H1 (cell line): ENCODE measurements around the gene RAB7B. TPM values are rescaled to one million over a fixed set of nuclear protein-coding genes. Genes with fewer than 3 reads are reported as not detected.

Experiments
- CTCF ChIA-PET: fragments of 300-600 bp; sonication (Branson Sonifier 250); formaldehyde crosslinking; loops from one replicate; lab custom pipeline; 2021; ENCODE audit not compliant: partially characterized antibody; lab: Charles Lee
- POLR2A ChIA-PET: fragments of 300-600 bp; sonication (Branson Sonifier 250); formaldehyde crosslinking; loops from one replicate; lab custom pipeline; 2021; ENCODE audit warnings: inconsistent platforms; ENCODE audit not compliant: partially characterized antibody; lab: Charles Lee
- DNase-seq, 2 experiments: peaks; one replicate each; pipeline versions ENCODE4 v3.0.0 to v3.0.0-alpha.2; 2010 to 2022; ENCODE audit warnings: low spot score in 2 of 2, low read depth in 1 of 2, mixed read lengths in 1 of 2
- FAIRE-seq: peaks from 2 replicates; lab custom pipeline; 2011; peaks lifted over from hg19 to GRCh38; lab: Jason Lieb, UNC
- H2AFZ ChIP-seq: 2 replicates; pipeline ENCODE4 v1.8.1; 2012; ENCODE audit warnings: low read length, inconsistent platforms
- H2AK5ac ChIP-seq: 2 replicates; pipeline ENCODE4 v1.6.1; 2013; ENCODE audit warnings: low read depth, low read length
- H2BK120ac ChIP-seq: replicated peaks from 2 replicates; pipeline ENCODE3; 2013; ENCODE audit warnings: low read depth, low read length, inconsistent platforms
- H2BK12ac ChIP-seq: 2 replicates; pipeline ENCODE4 v1.6.1; 2013; ENCODE audit warnings: low read depth, low read length
- H2BK15ac ChIP-seq: 2 replicates; pipeline ENCODE4 v1.6.1; 2013; ENCODE audit warnings: low read length
- H2BK20ac ChIP-seq: 2 replicates; pipeline ENCODE4 v1.6.1; 2013; ENCODE audit warnings: low read length
- H2BK5ac ChIP-seq: 2 replicates; pipeline ENCODE4 v1.6.1; 2013; ENCODE audit warnings: low read depth, low read length
- H3K14ac ChIP-seq: 2 replicates; pipeline ENCODE4 v1.6.1; 2013; ENCODE audit warnings: inconsistent platforms; ENCODE audit not compliant: insufficient read length
- H3K18ac ChIP-seq: 2 replicates; pipeline ENCODE4 v1.6.1; 2013; ENCODE audit warnings: low read length; ENCODE audit errors: extremely low read depth
- H3K23ac ChIP-seq: 2 replicates; pipeline ENCODE4 v1.6.1; 2013; ENCODE audit warnings: inconsistent platforms; ENCODE audit not compliant: insufficient read length
- H3K23me2 ChIP-seq: 2 replicates; pipeline ENCODE4 v1.6.1; 2013; ENCODE audit warnings: low read depth, low read length
- H3K27ac ChIP-seq: 2 replicates; pipeline ENCODE4 v1.6.1; 2011; ENCODE audit warnings: low read depth, low read length, inconsistent platforms
- H3K27me3 ChIP-seq, 4 experiments: replicated peaks in 1 of 4; 1 replicate in 1 of 4; 2 replicates in 3 of 4; pipeline versions ENCODE4 v1.6.1 to v1.8.1; 2011 to 2013; ENCODE audit warnings: low read length in 3 of 4, mild to moderate bottlenecking in 3 of 4, inconsistent platforms in 2 of 4, mixed read lengths in 2 of 4, moderate library complexity in 1 of 4; ENCODE audit not compliant: control insufficient read depth in 3 of 4, insufficient read depth in 3 of 4; ENCODE audit errors: extremely low read depth in 1 of 4
- H3K36me3 ChIP-seq, 4 experiments: 2 replicates each; pipeline versions ENCODE4 v1.6.1 to v1.8.1; 2011 to 2013; ENCODE audit warnings: mild to moderate bottlenecking in 4 of 4, low read length in 3 of 4, moderate library complexity in 2 of 4, control low read depth in 1 of 4, inconsistent platforms in 1 of 4; ENCODE audit not compliant: insufficient read depth in 4 of 4, control insufficient read depth in 2 of 4
- H3K4ac ChIP-seq: replicated peaks from 2 replicates; pipeline ENCODE3; 2013; ENCODE audit warnings: low read length, low read depth, mixed read lengths, inconsistent platforms; ENCODE audit not compliant: insufficient read length
- H3K4me1 ChIP-seq, 4 experiments: replicated peaks in 1 of 4; 1 replicate in 1 of 4; 2 replicates in 3 of 4; pipeline versions ENCODE4 v1.6.1 to v1.8.1; 2011 to 2013; ENCODE audit warnings: low read length in 3 of 4, inconsistent platforms in 2 of 4, mixed read lengths in 1 of 4; ENCODE audit not compliant: insufficient read depth in 4 of 4, control insufficient read depth in 3 of 4
- H3K4me2 ChIP-seq, 2 experiments: 2 replicates each; pipeline versions ENCODE4 v1.6.1 to v1.8.1; 2011 to 2013; ENCODE audit warnings: low read depth in 2 of 2, low read length in 2 of 2, control low read depth in 1 of 2, inconsistent platforms in 1 of 2, mild to moderate bottlenecking in 1 of 2; ENCODE audit not compliant: insufficient read depth in 1 of 2
- H3K4me3 ChIP-seq, 4 experiments: fragments of 200-600, 300-600 bp in 1 of 4; sonication (generic), shearing (Covaris generic), sonication (Bioruptor Twin) in 1 of 4; 2 replicates each; pipeline versions ENCODE4 v1.5.1 to v1.8.1; 2011 to 2016; ENCODE audit warnings: low read length in 4 of 4, low read depth in 3 of 4, control low read depth in 2 of 4, inconsistent platforms in 2 of 4, mild to moderate bottlenecking in 2 of 4, mixed read lengths in 1 of 4, moderate library complexity in 1 of 4; ENCODE audit not compliant: insufficient read depth in 2 of 4; ENCODE audit errors: extremely low read depth in 1 of 4
- H3K56ac ChIP-seq: replicated peaks from 2 replicates; pipeline ENCODE3; 2013; ENCODE audit warnings: low read depth, mild to moderate bottlenecking, mixed read lengths, low read length, inconsistent platforms; ENCODE audit not compliant: insufficient read length
- H3K79me1 ChIP-seq: 2 replicates; pipeline ENCODE4 v1.6.1; 2013; ENCODE audit warnings: low read depth, low read length, control low read depth
- H3K79me2 ChIP-seq, 2 experiments: 2 replicates each; pipeline versions ENCODE4 v1.6.1 to v1.8.1; 2012 to 2013; ENCODE audit warnings: low read length in 2 of 2, mild to moderate bottlenecking in 2 of 2, inconsistent platforms in 1 of 2; ENCODE audit not compliant: insufficient read depth in 2 of 2, control insufficient read depth in 1 of 2
- H3K9ac ChIP-seq, 4 experiments: replicated peaks in 1 of 4; 1 replicate in 1 of 4; 2 replicates in 3 of 4; pipeline versions ENCODE4 v1.6.1 to v1.8.1; 2011 to 2013; ENCODE audit warnings: low read depth in 3 of 4, low read length in 3 of 4, control low read depth in 2 of 4, mild to moderate bottlenecking in 2 of 4, moderate library complexity in 2 of 4, inconsistent platforms in 1 of 4; ENCODE audit errors: extremely low read depth in 1 of 4
- H3K9me3 ChIP-seq, 2 experiments: 2 replicates each; pipeline versions ENCODE4 v1.6.1 to v1.8.1; 2012 to 2013; ENCODE audit warnings: mild to moderate bottlenecking in 2 of 2, moderate library complexity in 2 of 2, control low read depth in 1 of 2, inconsistent platforms in 1 of 2, low read depth in 1 of 2, low read length in 1 of 2, mixed read lengths in 1 of 2; ENCODE audit not compliant: insufficient read depth in 2 of 2
- H4K20me1 ChIP-seq, 2 experiments: replicated peaks in 1 of 2; 2 replicates each; pipeline versions ENCODE3 to v1.8.1; 2011 to 2013; ENCODE audit warnings: inconsistent platforms in 2 of 2, low read length in 2 of 2, mild to moderate bottlenecking in 1 of 2; ENCODE audit not compliant: insufficient read depth in 2 of 2, control insufficient read depth in 1 of 2
- H4K5ac ChIP-seq: 2 replicates; pipeline ENCODE4 v1.6.1; 2013; ENCODE audit warnings: low read length, low read depth, mixed read lengths, inconsistent platforms; ENCODE audit not compliant: insufficient read length
- H4K8ac ChIP-seq: 2 replicates; pipeline ENCODE4 v1.8.0; 2013; ENCODE audit warnings: mild to moderate bottlenecking, moderate library complexity, low read length, inconsistent platforms; ENCODE audit not compliant: insufficient read depth; ENCODE audit errors: extremely low read depth
- H4K91ac ChIP-seq: replicated peaks from 2 replicates; pipeline ENCODE3; 2013; ENCODE audit warnings: low read length, mixed read lengths, inconsistent platforms; ENCODE audit not compliant: insufficient read length
- BACH1 ChIP-seq: IDR thresholded peaks from 2 replicates; pipeline ENCODE4 v1.6.1; 2012; ENCODE audit warnings: low read length, improper control_type of control experiment
- JUN ChIP-seq: IDR thresholded peaks from 2 replicates; pipeline ENCODE4 v1.6.1; 2011; ENCODE audit warnings: low read depth, mild to moderate bottlenecking, improper control_type of control experiment, low read length
- POLR2A ChIP-seq, 2 experiments: IDR thresholded peaks; 1 replicate in 1 of 2; 2 replicates in 1 of 2; pipeline ENCODE4 v1.6.1; 2011; ENCODE audit warnings: low read depth in 2 of 2, low read length in 2 of 2, mild to moderate bottlenecking in 2 of 2; ENCODE audit errors: control extremely low read depth in 1 of 2
- RBBP5 ChIP-seq: IDR thresholded peaks from 2 replicates; pipeline ENCODE4 v1.7.1; 2012; ENCODE audit warnings: low read depth, mild to moderate bottlenecking, inconsistent platforms, low read length, moderate library complexity, borderline replicate concordance
- TBP ChIP-seq: IDR thresholded peaks from 2 replicates; pipeline ENCODE4 v1.6.1; 2011; ENCODE audit warnings: low read depth, low read length, improper control_type of control experiment
- ZNF274 ChIP-seq: IDR thresholded peaks from 2 replicates; pipeline ENCODE4 v1.7.0; 2012; ENCODE audit warnings: low read length, borderline replicate concordance; ENCODE audit errors: extremely low read depth
- WGBS, 2 experiments: shearing (Covaris generic) in 1 of 2; methylation state at CpG; one replicate each; pipeline versions ENCODE4 v1.1.6 to v1.1.7; 2013 to 2015; ENCODE audit warnings: low lambda C conversion rate in 2 of 2, mixed read lengths in 2 of 2, inconsistent platforms in 1 of 2, low coverage in 1 of 2, missing lambda C conversion rate in 1 of 2; ENCODE audit not compliant: insufficient replicate concordance in 2 of 2, insufficient coverage in 1 of 2, insufficient read length in 1 of 2; ENCODE audit errors: extremely low coverage in 1 of 2, missing lambda C conversion rate in 1 of 2; 5-methylcytosine and 5-hydroxymethylcytosine counted together
- polyA plus RNA-seq, 7 experiments: library from polyadenylated mRNA; depleted of rRNA in 3 of 7; stranded (reverse) in 5 of 7; unstranded in 2 of 7; fragments of >200 nt in 5 of 7; fragments of 200-250 nt in 2 of 7; gene quantifications; 1 replicate in 5 of 7; 2 replicates in 1 of 7; 4 replicates in 1 of 7; pipeline versions ENCODE4 v1.2.1 to v1.2.3, GENCODE V29; 2011 to 2013; ENCODE audit warnings: missing spikeins in 2 of 7, mixed read lengths in 2 of 7
- total RNA-seq: library from RNA; stranded (reverse); fragmentation: NEBNext Ultra II Directional; extraction: Animal tissue kit (Norgen Biotek cat#: 25700); gene quantifications from 2 replicates; pipeline ENCODE4 v1.2.1, GENCODE V29; 2021

The RAB7B gene
- total and polyA plus RNA-seq, 2 of the 8 experiments (the other 6 are each of a cell fraction or from before 2014, with no cell fraction given) = 0.05 TPM; not detected in 1

DNA sequence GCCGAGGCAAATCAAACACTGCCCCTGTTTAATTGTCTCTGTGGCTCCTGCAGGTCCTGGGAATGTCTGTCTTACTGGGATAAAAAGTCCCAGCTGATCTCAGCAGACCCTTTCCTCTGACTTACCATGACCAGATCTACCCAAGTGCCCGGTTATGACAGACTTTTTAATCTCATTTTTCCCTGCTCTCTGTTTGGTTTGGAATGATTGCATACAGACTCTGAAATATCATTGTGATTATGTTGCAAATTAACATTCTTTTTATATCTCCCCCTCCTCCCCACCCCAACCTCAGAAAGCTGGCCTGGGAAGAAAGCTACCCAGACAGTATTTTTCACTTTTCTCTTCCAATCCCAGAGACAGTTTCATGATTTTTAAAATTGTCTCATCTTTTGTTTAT lies 16.3 kb downstream of the RAB7B start:
- no peak for FAIRE-seq
- H3K4me2 ChIP-seq = no peak overlapping the region
- no peaks in the 10 kb centered on the region for H3K79me1 ChIP-seq
- H3K79me2 ChIP-seq = no peaks in the 10 kb centered on the region
- H2BK5ac ChIP-seq = no peak overlapping the region
- H2BK120ac ChIP-seq = no peak overlapping the region
- 87% methylated on average over 2 of the region's 2 CpGs; no CpG with 5 or more reads in 1 of the 2 experiments for WGBS, 2 experiments
- no peak overlapping the region for H2AFZ ChIP-seq
- TF ChIP-seq JUN (no peak), BACH1 (no peak), TBP (no peak), POLR2A (IDR thresholded peaks at IDR 0.05; ENCODE audit: control extremely low read depth in 1 of 2, low read depth in 2 of 2, low read length in 2 of 2) (no peak), RBBP5 (no peak), ZNF274 (no peak)
- TF ChIP-seq, all 59 proteins: peak for 0
- Histone ChIP-seq H2BK20ac (no peak overlapping the region), H3K27me3 (no peaks in the 10 kb centered on the region), H4K20me1 (no peaks in the 10 kb centered on the region), H3K4me1 (no peaks in the 10 kb centered on the region; a peak in 2 of 7 replicates), H3K4me3 (no peak overlapping the region), H4K8ac (no peak overlapping the region), H2AK5ac (no peak overlapping the region), H3K23ac (no peak overlapping the region), H3K23me2 (no peaks in the 10 kb centered on the region), H3K4ac (no peak overlapping the region), H3K14ac (no peak overlapping the region), H3K9me3 (no peaks in the 10 kb centered on the region), H3K56ac (no peak overlapping the region), H2BK15ac (no peak overlapping the region), H4K5ac (no peak overlapping the region), H3K18ac (no peak overlapping the region), H3K9ac (no peak overlapping the region), H3K27ac (no peak overlapping the region), H2BK12ac (no peak overlapping the region), H4K91ac (no peak overlapping the region), H3K36me3 (no peaks in the 10 kb centered on the region)
- DNase-seq = no peak
- POLR2A ChIA-PET = interaction anchor here (1.1 kb wide), 1 partner anchor 120 kb away, joined by 3 read pairs; no protein-coding TSS in a partner anchor
- CTCF ChIA-PET = interaction anchor here (0.6 to 13.6 kb wide), 16 partner anchors 9 to 247 kb away, joined by 3 to 262 read pairs (median 3); partner anchors contain the start of genes RAB7B and SLC26A9
